Upper lobe of left lung (tissue), 6 donors: ENCODE results near the gene MTIF2. TPM values are rescaled to one million over a fixed set of nuclear protein-coding genes. Genes with fewer than 3 reads are reported as not detected.

Source experiments
- ATAC-seq, 2 donors: fragments of 200-7000 bp; cut with Tn5 transposase; one replicate each; pipeline ENCODE4 v1.9.1; 2022; ENCODE audit warnings: mild to moderate bottlenecking in 2 of 2, moderate library complexity in 2 of 2; ENCODE audit not compliant: low FRiP score in 2 of 2
- DNase-seq, 2 donors: peaks; one replicate each; pipeline ENCODE4 v3.0.0-alpha.2; 2019 to 2020
- H3K27ac ChIP-seq, 4 donors: fragments of 200-600 bp; sonication (generic); one replicate each; pipeline ENCODE4 v1.5.1; 2016 to 2019
- H3K27me3 ChIP-seq, 4 donors: fragments of 200-600 bp; sonication (generic); one replicate each; pipeline ENCODE4 v1.5.1; 2017 to 2019
- H3K36me3 ChIP-seq, 4 donors: fragments of 200-600 bp; sonication (generic); one replicate each; pipeline ENCODE4 v1.5.1; 2016 to 2019
- H3K4me1 ChIP-seq, 4 donors: fragments of 200-600 bp; sonication (generic); one replicate each; pipeline ENCODE4 v1.5.1; 2018 to 2019
- H3K4me3 ChIP-seq, 4 donors: fragments of 200-600 bp; sonication (generic); one replicate each; pipeline ENCODE4 v1.5.1; 2017 to 2019; ENCODE audit warnings: mild to moderate bottlenecking in 2 of 4, moderate library complexity in 1 of 4
- H3K9me3 ChIP-seq, 4 donors: fragments of 200-600 bp; sonication (generic); one replicate each; pipeline ENCODE4 v1.5.1; 2018 to 2019
- CTCF ChIP-seq, 6 experiments: fragments of 450-650 bp in 4 of 6; fragments of 200-600 bp in 2 of 6; sonication (generic) in 2 of 6; IDR thresholded peaks; one replicate each; pipeline ENCODE4 v1.5.1; 2016 to 2019; ENCODE audit warnings: antibody characterized with exemption in 6 of 6
- EP300 ChIP-seq, 4 donors: sonication (generic); formaldehyde crosslinking; IDR thresholded peaks; one replicate each; pipeline ENCODE4 v1.5.1; 2017; ENCODE audit warnings: antibody characterized with exemption in 4 of 4, control low read depth in 2 of 4
- POLR2A ChIP-seq, 4 donors: fragments of 450-650 bp; IDR thresholded peaks; one replicate each; pipeline ENCODE4 v1.5.1; 2016 to 2017; ENCODE audit warnings: antibody characterized with exemption in 4 of 4, mild to moderate bottlenecking in 2 of 4
- POLR2AphosphoS5 ChIP-seq, 2 donors: sonication (generic); formaldehyde crosslinking; IDR thresholded peaks; one replicate each; pipeline ENCODE4 v1.5.1; 2017; ENCODE audit warnings: antibody characterized with exemption in 2 of 2
- whole genome bisulfite sequencing, 2 donors: methylation state at CpG; one replicate each; pipeline ENCODE4 v1.1.5; 2017 to 2018; 5-methylcytosine and 5-hydroxymethylcytosine counted together
- total RNA-seq, 6 donors: library from RNA; depleted of rRNA in 4 of 6; stranded (reverse); fragments of >200 nt in 4 of 6; gene quantifications; one replicate each; pipeline versions ENCODE4 v1.1.0 to v1.2.1, GENCODE V29; 2016 to 2021
- donor health status: DM: no; HTN: no; CAD: no; lungs with moderate emphysema.
- donor health status: DM: no; HTN: yes; CAD: no; lungs with severe emphysema.

The MTIF2 gene
- total RNA-seq, 6 donors from 2014 or later = 15.0 to 45.1 (median 22.8) TPM

DNA sequence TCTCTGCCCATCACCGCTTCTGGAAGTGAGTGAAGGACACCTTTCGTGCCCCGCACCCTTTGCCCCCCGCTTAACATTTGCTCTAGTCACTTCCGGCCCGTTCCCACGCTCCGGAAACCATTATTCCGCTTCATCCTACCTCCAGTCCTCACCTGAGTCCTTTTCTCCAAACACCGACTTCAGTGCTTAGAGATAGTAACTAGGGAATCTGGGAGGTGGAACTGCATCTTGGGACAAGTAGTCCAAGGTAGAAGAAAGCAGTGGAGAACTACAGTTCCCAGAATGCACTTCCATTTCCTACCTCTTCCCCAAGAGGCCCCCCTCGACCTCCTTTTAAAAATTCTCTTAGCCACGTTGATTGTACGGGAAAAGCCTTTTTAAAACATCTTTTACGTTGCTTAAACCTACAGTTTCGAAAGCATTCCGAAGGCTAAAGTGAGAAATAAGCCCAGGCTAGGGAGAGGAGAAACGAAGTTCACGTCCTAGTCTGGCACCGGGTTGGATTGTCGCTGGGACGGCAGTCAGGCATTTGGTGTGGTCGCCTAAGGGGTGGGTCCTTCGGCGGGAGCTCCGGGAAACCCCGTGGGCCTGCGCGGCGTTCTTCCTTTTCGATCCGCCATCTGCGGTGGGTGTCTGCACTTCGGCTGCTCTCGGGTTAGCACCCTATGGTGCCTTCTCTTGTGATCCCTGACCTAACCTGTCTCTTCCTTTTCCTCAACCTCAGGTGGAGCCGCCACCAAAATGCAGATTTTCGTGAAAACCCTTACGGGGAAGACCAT is 36.8 kb downstream of the MTIF2 start, which contains the start of the genes CLHC1 and RPS27A:
TSS of gene CLHC1 (minus strand) at position 210 of the 779 bp plus-strand sequence. CDS start 9,882 bp downstream, outside the sequence.
TSS of gene RPS27A (plus strand) at position 605 of the 779 bp plus-strand sequence. CDS start at position 742, 137 bp downstream.
- WGBS, 2 donors = 0% methylated on average over 23 to 37 of the region's 37 CpGs
- DNase-seq = peak; percentile 93
- peak; percentile 97 for ATAC-seq

GRCh38 chr2:55231546-55232083 is 37.4 kb downstream of the MTIF2 start:
- ATAC-seq (peak; percentile 5 to 8), DNase-seq (no peak)
- WGBS, 2 donors = 10 to 13% methylated on average over 13 of the region's 13 CpGs
- TF ChIP-seq POLR2AphosphoS5 (IDR thresholded peaks at IDR 0.05) (no peak), EP300 (IDR thresholded peaks at IDR 0.05) (no peak), POLR2A (IDR thresholded peaks at IDR 0.05) (no peak), CTCF (IDR thresholded peaks at IDR 0.05) (no peak)
- peaks cover 28 to 53% (median 36%) of the 10 kb centered on the region in 4 donors for H3K4me1 ChIP-seq
- peak overlapping the region; percentile 55 to 94 (median 79) for H3K4me3 ChIP-seq
- peak overlapping the region; percentile 89 to 94 (median 92) for H3K27ac ChIP-seq
- no peaks in the 10 kb centered on the region for H3K27me3 ChIP-seq
- H3K9me3 ChIP-seq = no peaks in the 10 kb centered on the region
- H3K36me3 ChIP-seq = peaks cover 9 to 32% (median 18%) of the 10 kb centered on the region in 4 donors

More for the DNA sequence above, 36.8 kb downstream of the MTIF2 start, which contains the start of the genes CLHC1 and RPS27A:
- Histone ChIP-seq H3K27me3 (no peaks in the 10 kb centered on the region), H3K36me3 (peaks cover 9 to 37% (median 18%) of the 10 kb centered on the region in 4 donors), H3K4me3 (peak within 1 kb of the TSS; percentile 55 to 94 (median 79)), H3K4me1 (peaks cover 28 to 47% (median 34%) of the 10 kb centered on the region in 4 donors), H3K9me3 (no peaks in the 10 kb centered on the region), H3K27ac (peak within 1 kb of the TSS; percentile 89 to 94 (median 92))
- TF ChIP-seq POLR2A (IDR thresholded peaks at IDR 0.05) (peak in 3 of 4 donors; percentile 86 to 87 (median 87)), CTCF (IDR thresholded peaks at IDR 0.05) (peak in 4 of 6 experiments; percentile 6 to 20 (median 15)), POLR2AphosphoS5 (IDR thresholded peaks at IDR 0.05) (peak; percentile 80 to 92), EP300 (IDR thresholded peaks at IDR 0.05) (peak in 1 of 4 donors; percentile 58)

GRCh38 chr2:55230551-55230950 is 38.5 kb downstream of the MTIF2 start:
- Histone ChIP-seq H3K9me3 (no peaks in the 10 kb centered on the region), H3K27ac (no peak overlapping the region), H3K36me3 (peaks cover 7 to 21% (median 14%) of the 10 kb centered on the region in 4 donors), H3K27me3 (no peaks in the 10 kb centered on the region), H3K4me1 (peaks cover 28 to 54% (median 36%) of the 10 kb centered on the region in 4 donors), H3K4me3 (no peak overlapping the region)
- DNase-seq (no peak), ATAC-seq (no peak)
- no peak for TF ChIP-seq EP300 (IDR thresholded peaks at IDR 0.05)
- no peak for TF ChIP-seq POLR2AphosphoS5 (IDR thresholded peaks at IDR 0.05)
- TF ChIP-seq POLR2A (IDR thresholded peaks at IDR 0.05) = no peak
- TF ChIP-seq CTCF (IDR thresholded peaks at IDR 0.05) = no peak
- 94 to 99% methylated on average over 3 of the region's 3 CpGs for WGBS, 2 donors

DNA sequence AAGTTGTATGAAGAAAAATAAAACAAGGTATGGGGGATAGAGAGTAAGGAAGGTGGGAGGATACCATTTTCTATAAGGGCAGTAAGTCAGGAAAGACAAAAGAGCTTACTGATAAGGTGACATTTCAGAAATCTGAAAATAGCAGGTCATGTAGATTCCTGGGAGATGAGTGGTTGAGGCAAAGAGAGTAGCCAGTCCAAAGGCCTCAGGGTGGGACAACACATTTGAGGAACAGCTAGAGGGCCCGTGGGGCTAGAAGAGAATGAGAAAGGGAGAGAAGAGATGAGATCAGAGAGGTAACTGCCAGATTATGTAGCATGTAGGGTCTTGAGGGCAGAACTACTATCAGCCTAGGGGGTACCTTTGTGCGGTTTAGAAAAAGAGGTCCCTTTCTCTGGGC is 39.8 kb downstream of the MTIF2 start:
- ATAC-seq (no peak), DNase-seq (no peak)
- Histone ChIP-seq H3K27ac (peak overlapping the region in 1 of 4 donors; percentile 26), H3K4me1 (peaks cover 15 to 42% (median 32%) of the 10 kb centered on the region in 4 donors), H3K9me3 (no peaks in the 10 kb centered on the region), H3K4me3 (no peak overlapping the region), H3K27me3 (no peaks in the 10 kb centered on the region), H3K36me3 (peaks cover 0 to 8% (median 1%) of the 10 kb centered on the region in 4 donors)
- no peak for TF ChIP-seq POLR2AphosphoS5 (IDR thresholded peaks at IDR 0.05)
- TF ChIP-seq POLR2A (IDR thresholded peaks at IDR 0.05) = no peak
- no peak for TF ChIP-seq EP300 (IDR thresholded peaks at IDR 0.05)
- TF ChIP-seq CTCF (IDR thresholded peaks at IDR 0.05) = no peak
- 96 to 98% methylated on average over 2 of the region's 2 CpGs for WGBS, 2 donors
